Fibroblast of lung (primary cell): Measurements from ENCODE around the gene NOX3.

ENCODE experiments used
- CTCF ChIP-seq, 2 donors: IDR thresholded peaks in 1 of 2; conservative IDR thresholded peaks in 1 of 2; 1 replicate in 1 of 2; 2 replicates in 1 of 2; pipeline ENCODE4 v1.5.1; 2011 to 2012; ENCODE audit warnings: low read length in 2 of 2, control low read depth in 1 of 2, inconsistent platforms in 1 of 2, low read depth in 1 of 2, mild to moderate bottlenecking in 1 of 2
- EZH2 ChIP-seq: IDR thresholded peaks from 2 replicates; pipeline ENCODE4 v1.5.1; 2012; ENCODE audit warnings: low read length, control low read depth, mild to moderate bottlenecking; ENCODE audit errors: missing control alignments

- TF ChIP-seq CTCF (conservative IDR thresholded peaks at IDR 0.05 in 1 of 2, IDR thresholded peaks at IDR 0.05 in 1 of 2; ENCODE audit: low read depth in 1 of 2, low read length in 2 of 2) (no peak), EZH2 (no peak)
Measured at GRCh38 chr6:155409391-155409790, 46.2 kb downstream of the NOX3 start.
